Measurements from ENCODE around the gene SAP30BP.

DNA sequence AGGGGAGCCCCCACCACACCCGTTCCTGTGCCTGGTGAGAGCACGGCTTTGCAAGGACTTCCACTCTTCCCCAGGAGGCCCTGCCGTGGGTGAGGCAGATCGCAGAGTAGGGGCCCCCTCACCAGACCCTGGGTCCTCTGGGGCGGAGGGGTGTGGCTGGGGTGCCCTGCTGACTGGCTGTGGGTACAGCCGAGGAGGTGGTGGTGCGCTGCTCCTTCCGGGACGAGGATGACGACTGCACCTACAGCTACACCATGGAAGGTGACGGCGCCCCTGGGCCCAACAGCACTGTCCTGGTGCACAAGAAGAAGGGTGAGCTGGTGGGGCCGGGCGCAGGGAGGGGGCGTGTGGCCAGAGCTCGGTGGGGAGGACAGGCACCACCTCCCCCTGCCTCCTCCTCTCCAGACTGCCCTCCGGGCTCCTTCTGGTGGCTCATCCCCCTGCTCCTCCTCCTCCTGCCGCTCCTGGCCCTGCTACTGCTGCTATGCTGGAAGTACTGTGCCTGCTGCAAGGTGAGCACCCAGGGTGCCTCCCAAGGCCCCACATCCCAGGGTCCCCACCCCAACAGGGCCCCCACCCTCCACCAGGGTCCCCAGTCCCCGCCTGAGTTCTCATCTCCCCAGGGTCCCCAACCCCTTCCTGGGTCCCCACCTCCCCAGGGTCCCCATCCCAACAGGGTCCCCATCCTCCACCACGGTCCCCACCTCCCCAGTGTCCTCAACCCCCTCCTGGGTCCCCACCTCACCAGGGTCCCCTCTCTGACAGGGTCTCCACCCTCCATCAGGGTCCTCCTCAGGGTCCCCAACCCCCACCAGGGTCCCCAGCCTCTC lies 70.2 kb downstream of the SAP30BP start:
- TF ChIP-seq, protein P1, sequence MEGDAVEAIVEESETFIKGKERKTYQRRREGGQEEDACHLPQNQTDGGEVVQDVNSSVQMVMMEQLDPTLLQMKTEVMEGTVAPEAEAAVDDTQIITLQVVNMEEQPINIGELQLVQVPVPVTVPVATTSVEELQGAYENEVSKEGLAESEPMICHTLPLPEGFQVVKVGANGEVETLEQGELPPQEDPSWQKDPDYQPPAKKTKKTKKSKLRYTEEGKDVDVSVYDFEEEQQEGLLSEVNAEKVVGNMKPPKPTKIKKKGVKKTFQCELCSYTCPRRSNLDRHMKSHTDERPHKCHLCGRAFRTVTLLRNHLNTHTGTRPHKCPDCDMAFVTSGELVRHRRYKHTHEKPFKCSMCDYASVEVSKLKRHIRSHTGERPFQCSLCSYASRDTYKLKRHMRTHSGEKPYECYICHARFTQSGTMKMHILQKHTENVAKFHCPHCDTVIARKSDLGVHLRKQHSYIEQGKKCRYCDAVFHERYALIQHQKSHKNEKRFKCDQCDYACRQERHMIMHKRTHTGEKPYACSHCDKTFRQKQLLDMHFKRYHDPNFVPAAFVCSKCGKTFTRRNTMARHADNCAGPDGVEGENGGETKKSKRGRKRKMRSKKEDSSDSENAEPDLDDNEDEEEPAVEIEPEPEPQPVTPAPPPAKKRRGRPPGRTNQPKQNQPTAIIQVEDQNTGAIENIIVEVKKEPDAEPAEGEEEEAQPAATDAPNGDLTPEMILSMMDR (IDR thresholded peaks at IDR 0.05): no peak
- no peak for TF ChIP-seq POLR2A (IDR thresholded peaks at IDR 0.05)

Measured in lower leg skin (tissue), 3 donors.